Heart right ventricle (tissue), 16 donors: Measurements from ENCODE around the gene ZNF280A. TPM values are rescaled to one million over a fixed set of nuclear protein-coding genes. Genes with fewer than 3 reads are reported as not detected.

ENCODE experiments used
- ATAC-seq, 8 donors: fragments of 200-7000 bp; cut with Tn5 transposase; one replicate each; pipeline ENCODE4 v1.9.1; 2020; ENCODE audit warnings: mild to moderate bottlenecking in 8 of 8, moderate library complexity in 8 of 8, moderate number of reproducible peaks in 1 of 8
- DNase-seq, 2 donors: peaks; one replicate each; pipeline ENCODE4 v3.0.0-alpha.2; 2020
- H3K27ac ChIP-seq, 10 donors: fragments of 200-600 bp; sonication (generic) in 2 of 10; one replicate each; pipeline versions ENCODE4 v1.5.0 to v1.8.0; 2020 to 2022; ENCODE audit warnings: mild to moderate bottlenecking in 3 of 10
- H3K27me3 ChIP-seq, 7 donors: fragments of 200-600 bp; one replicate each; pipeline ENCODE4 v1.8.0; 2021 to 2022; ENCODE audit warnings: mild to moderate bottlenecking in 2 of 7
- H3K36me3 ChIP-seq, 9 donors: fragments of 200-600 bp; sonication (generic) in 1 of 9; one replicate each; pipeline versions ENCODE4 v1.5.0 to v1.8.0; 2020 to 2022; ENCODE audit warnings: mild to moderate bottlenecking in 2 of 9
- H3K4me1 ChIP-seq, 9 donors: fragments of 200-600 bp; sonication (generic) in 1 of 9; one replicate each; pipeline versions ENCODE4 v1.5.0 to v1.8.0; 2020 to 2022; ENCODE audit warnings: mild to moderate bottlenecking in 4 of 9
- H3K4me3 ChIP-seq, 10 donors: fragments of 200-600 bp; sonication (generic) in 2 of 10; one replicate each; pipeline versions ENCODE4 v1.5.0 to v1.8.0; 2020 to 2022; ENCODE audit warnings: mild to moderate bottlenecking in 7 of 10, moderate library complexity in 2 of 10
- H3K9me3 ChIP-seq, 11 donors: fragments of 200-600 bp in 10 of 11; sonication (generic) in 2 of 11; one replicate each; pipeline versions ENCODE4 v1.5.0 to v1.8.0; 2013 to 2022; ENCODE audit warnings: mild to moderate bottlenecking in 2 of 11, control low read depth in 1 of 11, moderate library complexity in 1 of 11
- WGBS, 2 donors: extraction: QIAGEN DNeasy Blood & Tissue Kit; methylation state at CpG; one replicate each; pipeline ENCODE4 v1.1.7; 2013; ENCODE audit warnings: inconsistent platforms in 1 of 2; 5-methylcytosine and 5-hydroxymethylcytosine counted together
- intact Hi-C, 10 donors: fragments of 100-400 bp; cut with DNase I; formaldehyde crosslinking; loops; one replicate each; pipeline versions ENCODE4 v1.11.1 to v1.14.2; 2022
- polyA plus RNA-seq, 2 donors: library from polyadenylated mRNA; stranded (reverse); fragments of 200-250 nt; gene quantifications; one replicate each; pipeline ENCODE4 v1.2.3, GENCODE V29; 2013
- total RNA-seq, 10 donors: library from RNA; stranded (reverse); fragmentation: NEBNext Ultra II Directional in 3 of 10; extraction: Animal tissue kit (Norgen Biotek cat#: 25700) in 3 of 10; gene quantifications; one replicate each; pipeline versions ENCODE4 v1.2.1 to v1.2.4, GENCODE V29; 2021 to 2023
- TF ChIP-seq, protein P1 (sequence below), 9 donors: fragments of 200-600 bp; sonication (generic) in 2 of 9; IDR thresholded peaks; one replicate each; pipeline versions ENCODE4 v1.5.0 to v1.8.0; 2021 to 2022; ENCODE audit warnings: antibody characterized with exemption in 9 of 9, mild to moderate bottlenecking in 5 of 9, moderate library complexity in 1 of 9
- donor health status: Arrhythmogenic right ventricular cardiomyopathy.
- donor health status: ischemic (EF 13 %, LVEDD 7.1; RV severe dilation, severe dysfunction).
- donor health status: healthy with polysubstance abuse.
- donor health status: DM: no; HTN: yes; CAD: no.
- donor health status: DM: no; HTN: no; CAD: no.
- donor health status: ischemic (EF 25% LVEDD 6.9; RV normal size, moderate dysfunction).
- donor health status: ischemic (EF 25% LVEDD 5.7; RV mildly dilated, moderate dysfunction).
- donor health status: healthy.
- donor health status: DM: yes; HTN: yes; CAD: no.
- donor health status: Ischemic cardiomyopathy.
- donor health status: ischemic (EF 35%, LVEDD 5.7; RV mildly dilated, moderate dysfunction).
- donor health status: nonischemic (EF 11% LVEDD 7.7; RV severe dilation, severe dysfunction).
- donor health status: DM: yes; HTN: yes; CAD: no.
- donor health status: PGD.
- donor health status: ischemic (EF 29% LVEDD 5.4; RV normal size, mild dysfunction).
- donor health status: nonischemic (EF 23%, LVEDD 6.1; RV moderate dilation, normal function).

Gene ZNF280A
- total and polyA plus RNA-seq, 12 donors = not detected

DNA sequence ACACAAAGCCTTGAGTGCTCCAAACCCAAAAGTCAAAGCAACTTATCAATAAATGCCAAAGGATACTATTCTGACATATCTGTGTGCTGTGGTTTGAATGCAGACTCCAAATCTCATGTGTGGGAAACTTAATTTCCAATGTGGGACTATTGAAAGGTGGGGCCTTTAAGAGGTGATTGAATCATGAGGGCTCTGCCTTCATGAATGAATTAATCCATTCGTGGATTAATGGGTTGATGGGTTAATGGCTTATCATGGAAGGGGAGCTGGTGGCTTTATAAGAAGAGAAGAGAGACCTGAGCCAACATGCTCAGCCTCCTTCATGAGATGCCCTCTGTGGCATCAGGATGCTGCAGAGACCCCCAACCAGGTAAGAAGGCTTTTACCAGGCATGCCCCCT is 16.8 kb upstream of the ZNF280A start:
- Histone ChIP-seq H3K4me1 (no peaks in the 10 kb centered on the region), H3K27me3 (peaks cover 0 to 18% (median 7%) of the 10 kb centered on the region in 7 donors), H3K36me3 (no peaks in the 10 kb centered on the region), H3K9me3 (peaks cover 0 to 8% (median 0%) of the 10 kb centered on the region in 11 donors), H3K4me3 (no peak overlapping the region), H3K27ac (no peak overlapping the region)
- WGBS, 2 donors = 20 to 39% methylated on average over 1 of the region's 1 CpG
- ATAC-seq = no peak
- no peak for DNase-seq
- TF ChIP-seq, protein P1, sequence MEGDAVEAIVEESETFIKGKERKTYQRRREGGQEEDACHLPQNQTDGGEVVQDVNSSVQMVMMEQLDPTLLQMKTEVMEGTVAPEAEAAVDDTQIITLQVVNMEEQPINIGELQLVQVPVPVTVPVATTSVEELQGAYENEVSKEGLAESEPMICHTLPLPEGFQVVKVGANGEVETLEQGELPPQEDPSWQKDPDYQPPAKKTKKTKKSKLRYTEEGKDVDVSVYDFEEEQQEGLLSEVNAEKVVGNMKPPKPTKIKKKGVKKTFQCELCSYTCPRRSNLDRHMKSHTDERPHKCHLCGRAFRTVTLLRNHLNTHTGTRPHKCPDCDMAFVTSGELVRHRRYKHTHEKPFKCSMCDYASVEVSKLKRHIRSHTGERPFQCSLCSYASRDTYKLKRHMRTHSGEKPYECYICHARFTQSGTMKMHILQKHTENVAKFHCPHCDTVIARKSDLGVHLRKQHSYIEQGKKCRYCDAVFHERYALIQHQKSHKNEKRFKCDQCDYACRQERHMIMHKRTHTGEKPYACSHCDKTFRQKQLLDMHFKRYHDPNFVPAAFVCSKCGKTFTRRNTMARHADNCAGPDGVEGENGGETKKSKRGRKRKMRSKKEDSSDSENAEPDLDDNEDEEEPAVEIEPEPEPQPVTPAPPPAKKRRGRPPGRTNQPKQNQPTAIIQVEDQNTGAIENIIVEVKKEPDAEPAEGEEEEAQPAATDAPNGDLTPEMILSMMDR (IDR thresholded peaks at IDR 0.05) = no peak
- intact Hi-C loops = no loop called here

DNA sequence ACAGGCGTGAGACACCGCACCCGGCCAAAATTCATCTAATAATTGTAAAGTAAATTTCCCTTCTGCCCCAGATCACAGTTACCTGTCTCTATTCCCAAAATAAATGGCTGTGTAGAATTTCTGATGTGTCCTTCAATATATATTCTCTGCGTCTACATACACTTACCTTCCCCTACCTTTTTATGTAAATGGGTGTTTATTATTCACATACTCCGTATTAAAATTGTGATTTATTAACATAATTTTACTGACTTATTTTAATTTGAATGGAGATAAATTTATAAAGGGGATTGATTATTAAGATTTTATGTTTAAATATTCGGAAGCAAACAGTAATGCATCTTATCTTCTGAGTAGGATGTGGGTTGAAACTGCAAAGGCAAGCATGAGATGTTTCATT is 16.4 kb upstream of the ZNF280A start:
- no peak for ATAC-seq
- WGBS, 2 donors = 67 to 79% methylated on average over 6 of the region's 6 CpGs
- H3K4me1 ChIP-seq = no peaks in the 10 kb centered on the region
- no peak overlapping the region for H3K4me3 ChIP-seq
- TF ChIP-seq, protein P1 (IDR thresholded peaks at IDR 0.05) = no peak
- peaks cover 0 to 8% (median 0%) of the 10 kb centered on the region in 11 donors for H3K9me3 ChIP-seq
- H3K27ac ChIP-seq = no peak overlapping the region
- no peak for DNase-seq
- intact Hi-C loops = no loop called here
- no peaks in the 10 kb centered on the region for H3K36me3 ChIP-seq
- peaks cover 0 to 16% (median 4%) of the 10 kb centered on the region in 7 donors for H3K27me3 ChIP-seq

DNA sequence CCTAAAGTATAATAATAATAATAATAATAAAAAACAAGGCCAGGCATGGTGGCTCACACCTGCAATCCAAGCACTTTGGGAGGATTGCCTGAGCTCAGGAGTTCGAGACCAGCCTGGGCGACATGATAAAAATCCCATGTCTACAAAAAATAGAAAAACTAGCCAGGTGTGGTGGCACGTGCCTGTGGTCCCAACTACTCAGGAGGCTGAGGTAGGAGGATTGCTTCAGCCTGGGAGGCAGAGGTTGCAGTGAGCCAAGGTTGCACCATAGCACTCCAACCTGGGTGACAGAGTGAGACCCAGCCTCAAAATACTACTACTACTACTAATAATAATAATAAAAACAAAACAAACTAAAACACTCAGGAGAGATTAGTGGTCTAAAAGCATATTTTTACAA is 15.6 kb upstream of the ZNF280A start:
- DNase-seq (no peak), ATAC-seq (no peak)
- H3K27me3 ChIP-seq = peaks cover 0 to 8% (median 0%) of the 10 kb centered on the region in 7 donors
- no peaks in the 10 kb centered on the region for H3K36me3 ChIP-seq
- TF ChIP-seq, protein P1 (IDR thresholded peaks at IDR 0.05) = no peak
- no peak overlapping the region for H3K4me3 ChIP-seq
- H3K9me3 ChIP-seq = peaks cover 0 to 8% (median 0%) of the 10 kb centered on the region in 11 donors
- intact Hi-C loops = no loop called here
- WGBS, 2 donors = 81 to 83% methylated on average over 3 of the region's 3 CpGs
- H3K27ac ChIP-seq = no peak overlapping the region
- H3K4me1 ChIP-seq = no peaks in the 10 kb centered on the region

DNA sequence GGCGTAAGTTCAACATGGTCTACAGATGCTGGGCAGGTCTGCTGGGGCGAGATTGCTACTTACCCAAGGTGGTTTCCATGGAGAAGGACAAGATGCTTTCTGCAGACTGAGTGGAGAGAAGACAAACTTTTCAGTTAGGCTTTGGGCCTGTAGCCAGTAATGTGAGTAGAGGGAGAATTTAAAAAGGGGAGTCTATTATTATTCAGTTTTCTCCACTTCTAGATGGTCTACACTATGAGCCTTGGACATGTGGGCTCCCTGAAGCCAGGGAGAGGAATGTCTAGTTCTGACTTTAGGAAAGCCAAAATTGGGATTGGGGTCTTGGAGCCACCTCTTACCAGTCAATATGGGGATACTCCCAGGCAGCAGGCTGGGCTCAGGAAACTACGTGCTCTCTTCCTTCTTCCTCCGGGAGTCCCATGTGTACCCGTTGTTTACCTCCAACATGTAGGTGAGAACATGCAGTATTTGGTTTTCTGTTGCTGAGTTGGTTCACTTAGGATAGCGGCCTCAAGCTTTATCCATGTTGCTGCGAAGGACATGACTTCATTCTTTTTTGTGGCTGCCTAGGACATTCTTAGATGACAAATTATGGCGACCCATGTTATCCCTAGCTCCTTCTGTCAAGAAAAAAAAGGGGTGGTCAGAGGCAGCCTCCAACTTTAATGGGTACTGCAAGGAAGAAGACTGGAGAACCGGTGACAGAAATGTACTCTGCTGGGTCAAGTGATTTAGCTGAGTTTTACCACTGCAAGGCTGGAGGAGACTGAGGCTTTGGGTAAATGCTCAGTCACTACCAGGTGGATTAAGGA is 14.7 kb upstream of the ZNF280A start:
- intact Hi-C loops = no loop called here
- ATAC-seq (no peak), DNase-seq (no peak)
- no peaks in the 10 kb centered on the region for H3K36me3 ChIP-seq
- H3K4me1 ChIP-seq = no peaks in the 10 kb centered on the region
- WGBS, 2 donors = 78 to 83% methylated on average over 9 of the region's 9 CpGs
- TF ChIP-seq, protein P1 (IDR thresholded peaks at IDR 0.05) = no peak
- H3K27ac ChIP-seq = no peak overlapping the region
- H3K27me3 ChIP-seq = peaks cover 0 to 7% (median 0%) of the 10 kb centered on the region in 7 donors
- no peak overlapping the region for H3K4me3 ChIP-seq
- peaks cover 0 to 1% (median 0%) of the 10 kb centered on the region in 11 donors for H3K9me3 ChIP-seq
